H1 (cell line): ENCODE data around the gene VTI1B. TPM values are rescaled to one million over a fixed set of nuclear protein-coding genes. Genes with fewer than 3 reads are reported as not detected.
A peak's percentile ranks its signal among the peaks of the same experiment; 100 is the strongest.

Experiments used
- CTCF ChIA-PET: fragments of 300-600 bp; sonication (Branson Sonifier 250); formaldehyde crosslinking; loops from one replicate; lab custom pipeline; 2021; ENCODE audit not compliant: partially characterized antibody; lab: Charles Lee
- POLR2A ChIA-PET: fragments of 300-600 bp; sonication (Branson Sonifier 250); formaldehyde crosslinking; loops from one replicate; lab custom pipeline; 2021; ENCODE audit warnings: inconsistent platforms; ENCODE audit not compliant: partially characterized antibody; lab: Charles Lee
- DNase-seq, 2 experiments: peaks; one replicate each; pipeline versions ENCODE4 v3.0.0 to v3.0.0-alpha.2; 2010 to 2022; ENCODE audit warnings: low spot score in 2 of 2, low read depth in 1 of 2, mixed read lengths in 1 of 2
- FAIRE-seq: peaks from 2 replicates; lab custom pipeline; 2011; peaks lifted over from hg19 to GRCh38; lab: Jason Lieb, UNC
- H2AFZ ChIP-seq: 2 replicates; pipeline ENCODE4 v1.8.1; 2012; ENCODE audit warnings: low read length, inconsistent platforms
- H2AK5ac ChIP-seq: 2 replicates; pipeline ENCODE4 v1.6.1; 2013; ENCODE audit warnings: low read depth, low read length
- H2BK120ac ChIP-seq: replicated peaks from 2 replicates; pipeline ENCODE3; 2013; ENCODE audit warnings: low read depth, low read length, inconsistent platforms
- H2BK12ac ChIP-seq: 2 replicates; pipeline ENCODE4 v1.6.1; 2013; ENCODE audit warnings: low read depth, low read length
- H2BK15ac ChIP-seq: 2 replicates; pipeline ENCODE4 v1.6.1; 2013; ENCODE audit warnings: low read length
- H2BK20ac ChIP-seq: 2 replicates; pipeline ENCODE4 v1.6.1; 2013; ENCODE audit warnings: low read length
- H2BK5ac ChIP-seq: 2 replicates; pipeline ENCODE4 v1.6.1; 2013; ENCODE audit warnings: low read depth, low read length
- H3K14ac ChIP-seq: 2 replicates; pipeline ENCODE4 v1.6.1; 2013; ENCODE audit warnings: inconsistent platforms; ENCODE audit not compliant: insufficient read length
- H3K18ac ChIP-seq: 2 replicates; pipeline ENCODE4 v1.6.1; 2013; ENCODE audit warnings: low read length; ENCODE audit errors: extremely low read depth
- H3K23ac ChIP-seq: 2 replicates; pipeline ENCODE4 v1.6.1; 2013; ENCODE audit warnings: inconsistent platforms; ENCODE audit not compliant: insufficient read length
- H3K23me2 ChIP-seq: 2 replicates; pipeline ENCODE4 v1.6.1; 2013; ENCODE audit warnings: low read depth, low read length
- H3K27ac ChIP-seq: 2 replicates; pipeline ENCODE4 v1.6.1; 2011; ENCODE audit warnings: low read depth, low read length, inconsistent platforms
- H3K27me3 ChIP-seq, 4 experiments: replicated peaks in 1 of 4; 1 replicate in 1 of 4; 2 replicates in 3 of 4; pipeline versions ENCODE4 v1.6.1 to v1.8.1; 2011 to 2013; ENCODE audit warnings: low read length in 3 of 4, mild to moderate bottlenecking in 3 of 4, inconsistent platforms in 2 of 4, mixed read lengths in 2 of 4, moderate library complexity in 1 of 4; ENCODE audit not compliant: control insufficient read depth in 3 of 4, insufficient read depth in 3 of 4; ENCODE audit errors: extremely low read depth in 1 of 4
- H3K36me3 ChIP-seq, 4 experiments: 2 replicates each; pipeline versions ENCODE4 v1.6.1 to v1.8.1; 2011 to 2013; ENCODE audit warnings: mild to moderate bottlenecking in 4 of 4, low read length in 3 of 4, moderate library complexity in 2 of 4, control low read depth in 1 of 4, inconsistent platforms in 1 of 4; ENCODE audit not compliant: insufficient read depth in 4 of 4, control insufficient read depth in 2 of 4
- H3K4ac ChIP-seq: replicated peaks from 2 replicates; pipeline ENCODE3; 2013; ENCODE audit warnings: low read length, low read depth, mixed read lengths, inconsistent platforms; ENCODE audit not compliant: insufficient read length
- H3K4me1 ChIP-seq, 4 experiments: replicated peaks in 1 of 4; 1 replicate in 1 of 4; 2 replicates in 3 of 4; pipeline versions ENCODE4 v1.6.1 to v1.8.1; 2011 to 2013; ENCODE audit warnings: low read length in 3 of 4, inconsistent platforms in 2 of 4, mixed read lengths in 1 of 4; ENCODE audit not compliant: insufficient read depth in 4 of 4, control insufficient read depth in 3 of 4
- H3K4me2 ChIP-seq, 2 experiments: 2 replicates each; pipeline versions ENCODE4 v1.6.1 to v1.8.1; 2011 to 2013; ENCODE audit warnings: low read depth in 2 of 2, low read length in 2 of 2, control low read depth in 1 of 2, inconsistent platforms in 1 of 2, mild to moderate bottlenecking in 1 of 2; ENCODE audit not compliant: insufficient read depth in 1 of 2
- H3K4me3 ChIP-seq, 4 experiments: fragments of 200-600, 300-600 bp in 1 of 4; sonication (generic), shearing (Covaris generic), sonication (Bioruptor Twin) in 1 of 4; 2 replicates each; pipeline versions ENCODE4 v1.5.1 to v1.8.1; 2011 to 2016; ENCODE audit warnings: low read length in 4 of 4, low read depth in 3 of 4, control low read depth in 2 of 4, inconsistent platforms in 2 of 4, mild to moderate bottlenecking in 2 of 4, mixed read lengths in 1 of 4, moderate library complexity in 1 of 4; ENCODE audit not compliant: insufficient read depth in 2 of 4; ENCODE audit errors: extremely low read depth in 1 of 4
- H3K56ac ChIP-seq: replicated peaks from 2 replicates; pipeline ENCODE3; 2013; ENCODE audit warnings: low read depth, mild to moderate bottlenecking, mixed read lengths, low read length, inconsistent platforms; ENCODE audit not compliant: insufficient read length
- H3K79me1 ChIP-seq: 2 replicates; pipeline ENCODE4 v1.6.1; 2013; ENCODE audit warnings: low read depth, low read length, control low read depth
- H3K79me2 ChIP-seq, 2 experiments: 2 replicates each; pipeline versions ENCODE4 v1.6.1 to v1.8.1; 2012 to 2013; ENCODE audit warnings: low read length in 2 of 2, mild to moderate bottlenecking in 2 of 2, inconsistent platforms in 1 of 2; ENCODE audit not compliant: insufficient read depth in 2 of 2, control insufficient read depth in 1 of 2
- H3K9ac ChIP-seq, 4 experiments: replicated peaks in 1 of 4; 1 replicate in 1 of 4; 2 replicates in 3 of 4; pipeline versions ENCODE4 v1.6.1 to v1.8.1; 2011 to 2013; ENCODE audit warnings: low read depth in 3 of 4, low read length in 3 of 4, control low read depth in 2 of 4, mild to moderate bottlenecking in 2 of 4, moderate library complexity in 2 of 4, inconsistent platforms in 1 of 4; ENCODE audit errors: extremely low read depth in 1 of 4
- H3K9me3 ChIP-seq, 2 experiments: 2 replicates each; pipeline versions ENCODE4 v1.6.1 to v1.8.1; 2012 to 2013; ENCODE audit warnings: mild to moderate bottlenecking in 2 of 2, moderate library complexity in 2 of 2, control low read depth in 1 of 2, inconsistent platforms in 1 of 2, low read depth in 1 of 2, low read length in 1 of 2, mixed read lengths in 1 of 2; ENCODE audit not compliant: insufficient read depth in 2 of 2
- H4K20me1 ChIP-seq, 2 experiments: replicated peaks in 1 of 2; 2 replicates each; pipeline versions ENCODE3 to v1.8.1; 2011 to 2013; ENCODE audit warnings: inconsistent platforms in 2 of 2, low read length in 2 of 2, mild to moderate bottlenecking in 1 of 2; ENCODE audit not compliant: insufficient read depth in 2 of 2, control insufficient read depth in 1 of 2
- H4K5ac ChIP-seq: 2 replicates; pipeline ENCODE4 v1.6.1; 2013; ENCODE audit warnings: low read length, low read depth, mixed read lengths, inconsistent platforms; ENCODE audit not compliant: insufficient read length
- H4K8ac ChIP-seq: 2 replicates; pipeline ENCODE4 v1.8.0; 2013; ENCODE audit warnings: mild to moderate bottlenecking, moderate library complexity, low read length, inconsistent platforms; ENCODE audit not compliant: insufficient read depth; ENCODE audit errors: extremely low read depth
- H4K91ac ChIP-seq: replicated peaks from 2 replicates; pipeline ENCODE3; 2013; ENCODE audit warnings: low read length, mixed read lengths, inconsistent platforms; ENCODE audit not compliant: insufficient read length
- BACH1 ChIP-seq: IDR thresholded peaks from 2 replicates; pipeline ENCODE4 v1.6.1; 2012; ENCODE audit warnings: low read length, improper control_type of control experiment
- EZH2 ChIP-seq: fragments of 200-600 bp; sonication (generic); IDR thresholded peaks from 2 replicates; pipeline ENCODE4 v1.7.1; 2012; ENCODE audit warnings: low read depth, mild to moderate bottlenecking, moderate library complexity, low read length, inconsistent platforms; ENCODE audit not compliant: severe bottlenecking
- HDAC6 ChIP-seq: IDR thresholded peaks from one replicate; pipeline ENCODE4 v1.7.1; 2012; ENCODE audit warnings: low read depth, mild to moderate bottlenecking, inconsistent platforms, low read length, moderate library complexity
- JUN ChIP-seq: IDR thresholded peaks from 2 replicates; pipeline ENCODE4 v1.6.1; 2011; ENCODE audit warnings: low read depth, mild to moderate bottlenecking, improper control_type of control experiment, low read length
- SIN3A ChIP-seq, 2 experiments: IDR thresholded peaks in 1 of 2; conservative IDR thresholded peaks in 1 of 2; 2 replicates each; pipeline ENCODE4 v1.6.1; 2011 to 2012; ENCODE audit warnings: low read length in 2 of 2, improper control_type of control experiment in 1 of 2, low read depth in 1 of 2, mild to moderate bottlenecking in 1 of 2
- TAF7 ChIP-seq: optimal IDR thresholded peaks from 2 replicates; pipeline ENCODE3; 2011; ENCODE audit warnings: low read depth, mild to moderate bottlenecking, inconsistent platforms, low read length, moderate library complexity, borderline replicate concordance
- TBP ChIP-seq: IDR thresholded peaks from 2 replicates; pipeline ENCODE4 v1.6.1; 2011; ENCODE audit warnings: low read depth, low read length, improper control_type of control experiment
- WGBS, 2 experiments: shearing (Covaris generic) in 1 of 2; methylation state at CpG; one replicate each; pipeline versions ENCODE4 v1.1.6 to v1.1.7; 2013 to 2015; ENCODE audit warnings: low lambda C conversion rate in 2 of 2, mixed read lengths in 2 of 2, inconsistent platforms in 1 of 2, low coverage in 1 of 2, missing lambda C conversion rate in 1 of 2; ENCODE audit not compliant: insufficient replicate concordance in 2 of 2, insufficient coverage in 1 of 2, insufficient read length in 1 of 2; ENCODE audit errors: extremely low coverage in 1 of 2, missing lambda C conversion rate in 1 of 2; 5-methylcytosine and 5-hydroxymethylcytosine counted together
- polyA plus RNA-seq, 7 experiments: library from polyadenylated mRNA; depleted of rRNA in 3 of 7; stranded (reverse) in 5 of 7; unstranded in 2 of 7; fragments of >200 nt in 5 of 7; fragments of 200-250 nt in 2 of 7; gene quantifications; 1 replicate in 5 of 7; 2 replicates in 1 of 7; 4 replicates in 1 of 7; pipeline versions ENCODE4 v1.2.1 to v1.2.3, GENCODE V29; 2011 to 2013; ENCODE audit warnings: missing spikeins in 2 of 7, mixed read lengths in 2 of 7
- total RNA-seq: library from RNA; stranded (reverse); fragmentation: NEBNext Ultra II Directional; extraction: Animal tissue kit (Norgen Biotek cat#: 25700); gene quantifications from 2 replicates; pipeline ENCODE4 v1.2.1, GENCODE V29; 2021

Gene VTI1B
- total and polyA plus RNA-seq, 2 of the 8 experiments (the other 6 are each of a cell fraction or from before 2014, with no cell fraction given) = 28.1 to 98.7 TPM

DNA sequence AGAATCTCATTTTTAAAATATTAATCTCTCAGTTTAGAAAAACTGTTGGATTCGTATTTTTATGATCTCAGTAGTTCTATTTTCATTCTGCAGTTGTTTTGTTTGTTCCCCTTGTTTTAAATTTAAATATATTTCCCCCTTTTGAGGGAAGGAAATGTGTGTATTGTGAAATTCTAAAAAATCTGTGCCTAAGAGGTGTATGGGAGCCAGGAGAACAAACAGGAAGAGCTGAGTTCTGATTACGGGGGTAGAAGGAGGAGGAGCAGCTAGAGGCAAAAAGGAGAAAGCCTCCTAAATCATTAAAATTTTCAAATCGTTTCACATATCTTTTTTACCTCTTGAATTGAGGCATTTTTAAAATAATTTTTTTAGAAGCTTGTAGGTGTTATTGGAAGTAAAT lies 29.6 kb upstream of the VTI1B start:
- Histone ChIP-seq H3K9ac (no peak overlapping the region), H2AFZ (no peak overlapping the region), H3K36me3 (no peaks in the 10 kb centered on the region), H2BK20ac (no peak overlapping the region), H3K23me2 (no peaks in the 10 kb centered on the region), H2BK15ac (no peak overlapping the region), H3K4me3 (no peak overlapping the region), H3K14ac (no peak overlapping the region), H3K79me1 (no peaks in the 10 kb centered on the region), H3K9me3 (peaks cover 6 to 9% of the 10 kb centered on the region in 2 experiments; a peak in 2 of 4 replicates), H4K91ac (no peak overlapping the region), H3K27me3 (no peaks in the 10 kb centered on the region), H3K4me2 (no peak overlapping the region)
- 68% methylated on average over 3 of the region's 3 CpGs; no CpG with 5 or more reads in 1 of the 2 experiments for WGBS, 2 experiments
- FAIRE-seq = peak; percentile 24
- CTCF ChIA-PET = interaction anchor here (0.6 to 6.7 kb wide), 56 partner anchors 9 to 1213 kb away, joined by 3 to 147 read pairs (median 4); partner anchors contain the start of genes ARG2, ATP6V1D, EIF2S1 and PIGH
- POLR2A ChIA-PET = interaction anchor here (0.8 to 2.5 kb wide), 4 partner anchors 9 to 163 kb away, joined by 3 to 13 read pairs (median 5); partner anchors contain the start of gene RDH11
- TF ChIP-seq HDAC6 (no peak), TBP (no peak), EZH2 (no peak), SIN3A (conservative IDR thresholded peaks at IDR 0.05 in 1 of 2, IDR thresholded peaks at IDR 0.05 in 1 of 2; ENCODE audit: low read depth in 1 of 2, low read length in 2 of 2) (no peak), BACH1 (no peak), JUN (no peak), TAF7 (no peak)
- TF ChIP-seq, all 59 proteins: peak for 0
- Histone ChIP-seq H3K4ac (no peak overlapping the region), H3K18ac (no peak overlapping the region), H3K4me1 (no peaks in the 10 kb centered on the region), H2BK120ac (no peak overlapping the region), H4K20me1 (no peaks in the 10 kb centered on the region), H2BK12ac (no peak overlapping the region), H4K8ac (no peak overlapping the region), H2BK5ac (no peak overlapping the region), H2AK5ac (no peak overlapping the region), H3K79me2 (no peaks in the 10 kb centered on the region), H3K27ac (no peak overlapping the region), H3K23ac (no peak overlapping the region), H3K56ac (no peak overlapping the region), H4K5ac (no peak overlapping the region)
- no peak for DNase-seq
